HEK293T (cell line): Measurements from ENCODE around the gene NOL4L.

ENCODE experiments used
- BHLHE40 ChIP-seq: fragments of 450-650 bp; IDR thresholded peaks from 2 replicates; pipeline ENCODE4 v1.6.1; 2016; ENCODE audit warnings: mild to moderate bottlenecking, moderate library complexity, borderline replicate concordance
- HDGF ChIP-seq: fragments of 450-650 bp; IDR thresholded peaks from 2 replicates; pipeline ENCODE4 v1.6.1; 2017; ENCODE audit warnings: antibody characterized with exemption, borderline replicate concordance

GRCh38 chr20:32566379-32567374, 18.5 kb downstream of the NOL4L start:
- no peak for TF ChIP-seq HDGF
- TF ChIP-seq BHLHE40 = no peak
